Measurements from ENCODE around the gene WDR31. TPM values are rescaled to one million over a fixed set of nuclear protein-coding genes. Genes with fewer than 3 reads are reported as not detected.

The WDR31 gene
- 10 to 100 TPM in 1 of 2 donors, 1 to 10 TPM in 1; 6.8 to 10.2 TPM for total RNA-seq
- 18.2 TPM for polyA plus RNA-seq (ENCODE audit: insufficient read depth, low read depth, low replicate concordance)
- long read RNA-seq, donor 1, partial matches to known transcripts, result 0 of 1 reads
- long read RNA-seq, donor 1, other reads (novel, unspliced or antisense), result 0 of 1 reads
- long read RNA-seq, donor 2, full-length matches to known transcripts, result 1 of 1 reads
- long read RNA-seq, donor 2, partial matches to known transcripts, result 0 of 1 reads
- long read RNA-seq, donor 2, other reads (novel, unspliced or antisense), result 0 of 1 reads

DNA sequence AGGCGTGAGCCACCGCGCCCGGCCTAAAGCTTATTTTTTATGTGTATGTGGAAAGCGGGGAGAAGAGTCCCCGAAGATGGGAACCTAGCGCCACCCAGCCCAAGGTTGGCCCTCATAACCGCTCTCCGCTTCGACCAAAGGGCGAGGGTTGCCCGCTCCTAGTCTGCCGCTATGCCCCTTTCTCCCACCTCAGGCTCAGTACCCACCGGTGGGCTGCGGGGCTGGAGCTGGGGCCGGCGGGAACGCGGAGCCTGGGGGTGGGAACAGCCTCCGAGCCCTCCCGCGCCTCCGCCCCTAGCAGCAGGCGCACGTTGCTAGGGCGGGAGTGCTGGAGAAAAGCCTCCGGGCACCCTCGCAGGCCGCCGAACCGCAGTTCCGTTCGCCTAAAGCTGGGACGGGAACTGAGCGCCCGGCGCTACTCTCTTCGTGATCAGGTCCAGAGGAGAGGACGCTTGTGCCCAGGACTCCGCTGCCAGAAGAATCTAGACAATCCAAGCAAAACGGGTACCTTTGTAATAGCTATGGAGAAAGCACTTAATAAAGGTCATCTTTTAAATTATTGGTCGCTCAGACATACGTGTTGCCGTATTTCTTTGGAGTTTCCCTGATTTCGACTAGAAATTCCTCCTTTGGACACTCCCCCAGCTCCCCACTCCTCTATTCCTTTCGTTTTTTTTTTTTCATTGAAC is at the start of gene WDR31:
Gene WDR31, minus strand, starts transcription at position 265 of the 689 bp plus-strand sequence. CDS start 8,253 bp downstream, outside the sequence.
- Histone ChIP-seq H3K4me3 (peak within 1 kb of the TSS; percentile 89 to 95), H3K27me3 (no peaks in the 10 kb centered on the region), H3K36me3 (ENCODE audit: low read depth, missing control alignments) (no peaks in the 10 kb centered on the region), H3K27ac (peak within 1 kb of the TSS; percentile 80 to 86), H3K9me3 (no peaks in the 10 kb centered on the region), H3K4me1 (peaks cover 15% of the 10 kb centered on the region)
- intact Hi-C loops (cut with DNase I; ENCODE audit: low total_unique reads), result no loop called here
- 0% methylated on average over 9 to 46 of the region's 46 CpGs for WGBS, 2 donors
- TF ChIP-seq, protein P1, sequence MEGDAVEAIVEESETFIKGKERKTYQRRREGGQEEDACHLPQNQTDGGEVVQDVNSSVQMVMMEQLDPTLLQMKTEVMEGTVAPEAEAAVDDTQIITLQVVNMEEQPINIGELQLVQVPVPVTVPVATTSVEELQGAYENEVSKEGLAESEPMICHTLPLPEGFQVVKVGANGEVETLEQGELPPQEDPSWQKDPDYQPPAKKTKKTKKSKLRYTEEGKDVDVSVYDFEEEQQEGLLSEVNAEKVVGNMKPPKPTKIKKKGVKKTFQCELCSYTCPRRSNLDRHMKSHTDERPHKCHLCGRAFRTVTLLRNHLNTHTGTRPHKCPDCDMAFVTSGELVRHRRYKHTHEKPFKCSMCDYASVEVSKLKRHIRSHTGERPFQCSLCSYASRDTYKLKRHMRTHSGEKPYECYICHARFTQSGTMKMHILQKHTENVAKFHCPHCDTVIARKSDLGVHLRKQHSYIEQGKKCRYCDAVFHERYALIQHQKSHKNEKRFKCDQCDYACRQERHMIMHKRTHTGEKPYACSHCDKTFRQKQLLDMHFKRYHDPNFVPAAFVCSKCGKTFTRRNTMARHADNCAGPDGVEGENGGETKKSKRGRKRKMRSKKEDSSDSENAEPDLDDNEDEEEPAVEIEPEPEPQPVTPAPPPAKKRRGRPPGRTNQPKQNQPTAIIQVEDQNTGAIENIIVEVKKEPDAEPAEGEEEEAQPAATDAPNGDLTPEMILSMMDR (IDR thresholded peaks at IDR 0.05), result no peak
- DNase-seq, result peak; percentile 89

DNA sequence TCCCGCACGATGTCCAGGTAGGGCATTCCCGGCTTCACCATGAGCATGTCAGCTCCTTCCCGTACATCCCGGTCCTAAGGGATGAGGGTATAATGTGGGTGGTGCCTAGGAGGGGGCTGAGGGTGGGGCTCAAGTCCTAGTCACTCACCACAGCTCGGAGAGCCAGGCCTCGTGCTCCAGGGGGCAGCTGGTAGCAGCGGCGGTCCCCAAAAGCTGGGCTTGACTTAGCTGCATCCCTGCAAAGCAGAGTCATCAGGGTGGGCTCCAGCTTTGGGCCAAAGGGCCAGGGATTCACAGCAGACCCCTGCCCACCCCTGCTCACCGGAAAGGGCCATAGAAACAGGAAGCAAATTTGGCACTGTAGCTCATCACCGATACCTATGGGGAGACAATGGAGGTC is 49.4 kb upstream of the WDR31 start:
- Histone ChIP-seq H3K36me3 (ENCODE audit: low read depth, missing control alignments) (no peaks in the 10 kb centered on the region), H3K27me3 (no peaks in the 10 kb centered on the region), H3K4me1 (no peaks in the 10 kb centered on the region), H3K27ac (no peak overlapping the region), H3K4me3 (no peak overlapping the region), H3K9me3 (no peaks in the 10 kb centered on the region)
- 95 to 96% methylated on average over 8 to 11 of the region's 11 CpGs for WGBS, 2 donors
- intact Hi-C loops (cut with DNase I; ENCODE audit: low total_unique reads), result no loop called here
- TF ChIP-seq, protein P1 (IDR thresholded peaks at IDR 0.05), result no peak
- TF ChIP-seq POLR2A (IDR thresholded peaks at IDR 0.05), result no peak
- DNase-seq, result no peak

DNA sequence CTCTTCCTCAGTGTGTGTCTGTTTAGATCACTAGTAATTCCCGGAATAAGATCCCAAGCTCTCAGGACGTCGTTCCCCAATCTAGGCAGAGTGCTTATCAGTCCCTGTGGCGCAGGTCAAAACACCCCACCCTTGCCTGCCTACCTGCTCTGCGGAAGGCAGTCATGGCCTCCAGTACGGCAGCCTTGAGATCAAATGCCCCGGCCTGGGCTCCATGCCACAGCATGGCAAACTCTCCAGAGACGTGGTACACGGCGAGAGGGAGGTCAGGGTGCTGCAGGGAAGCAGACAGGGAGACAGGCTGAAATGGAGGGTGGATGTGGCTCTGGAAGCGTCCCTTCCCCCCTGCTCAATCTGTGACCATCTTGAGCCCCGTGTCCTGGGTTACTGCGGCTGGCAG is 48.8 kb upstream of the WDR31 start:
- no peaks in the 10 kb centered on the region for H3K27me3 ChIP-seq
- no peak overlapping the region for H3K4me3 ChIP-seq
- H3K36me3 ChIP-seq (ENCODE audit: low read depth, missing control alignments), result no peaks in the 10 kb centered on the region
- H3K27ac ChIP-seq, result no peak overlapping the region
- no peak for DNase-seq
- 90 to 94% methylated on average over 12 to 13 of the region's 13 CpGs for WGBS, 2 donors
- no peaks in the 10 kb centered on the region for H3K9me3 ChIP-seq
- intact Hi-C loops (cut with DNase I; ENCODE audit: low total_unique reads), result no loop called here
- TF ChIP-seq, protein P1 (IDR thresholded peaks at IDR 0.05), result no peak
- TF ChIP-seq POLR2A (IDR thresholded peaks at IDR 0.05), result no peak
- no peaks in the 10 kb centered on the region for H3K4me1 ChIP-seq

DNA sequence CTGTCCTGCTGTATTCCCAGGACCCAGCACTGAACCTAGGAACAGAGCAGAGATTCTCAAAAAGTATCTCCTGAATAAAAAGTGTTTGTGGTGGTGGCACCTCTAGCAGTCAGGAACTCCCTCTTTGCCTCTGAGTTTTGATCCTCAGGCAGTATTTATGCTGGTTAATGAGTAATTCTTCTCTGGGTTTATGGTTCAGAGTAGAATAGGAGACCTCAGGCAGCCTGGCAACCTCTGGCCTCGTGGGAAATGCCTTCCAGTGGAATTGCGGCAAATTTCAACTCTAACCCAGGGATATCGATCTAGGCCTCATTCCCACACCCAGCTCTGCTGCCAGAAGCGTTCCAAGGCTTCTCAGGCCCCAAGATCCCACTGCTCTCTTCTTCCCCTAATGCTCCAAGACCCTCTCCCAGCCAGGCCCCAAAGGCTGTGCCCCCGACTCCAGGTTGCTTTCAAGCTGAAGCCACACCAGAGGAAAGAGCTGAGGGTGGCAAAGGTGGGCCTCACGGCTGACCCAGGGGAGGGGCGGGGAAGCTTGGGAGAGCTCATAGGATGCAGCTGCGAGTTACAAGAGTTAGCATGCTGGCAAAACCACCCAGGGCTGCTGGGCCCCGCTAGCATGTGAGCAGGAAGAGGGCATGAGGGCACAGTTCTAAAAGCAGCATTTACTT is 47.6 kb upstream of the WDR31 start:
- no peaks in the 10 kb centered on the region for H3K4me1 ChIP-seq
- intact Hi-C loops (cut with DNase I; ENCODE audit: low total_unique reads), result no loop called here
- no peak overlapping the region for H3K27ac ChIP-seq
- WGBS, 2 donors, result 81% methylated on average over 9 of the region's 9 CpGs
- DNase-seq, result no peak
- no peak overlapping the region for H3K4me3 ChIP-seq
- no peaks in the 10 kb centered on the region for H3K27me3 ChIP-seq
- no peak for TF ChIP-seq POLR2A (IDR thresholded peaks at IDR 0.05)
- TF ChIP-seq, protein P1 (IDR thresholded peaks at IDR 0.05), result no peak
- H3K36me3 ChIP-seq (ENCODE audit: low read depth, missing control alignments), result no peaks in the 10 kb centered on the region
- H3K9me3 ChIP-seq, result no peaks in the 10 kb centered on the region
